ENCODE results near the gene MMP17. TPM values are rescaled to one million over a fixed set of nuclear protein-coding genes. Genes with fewer than 3 reads are reported as not detected.

MMP17 gene
- total and polyA plus RNA-seq, 8 donors = 0.58 to 21.5 (median 2.5) TPM

GRCh38 chr12:131900397-131900796, 72.2 kb downstream of the MMP17 start:
- no peaks in the 10 kb centered on the region for H3K27me3 ChIP-seq
- no peaks in the 10 kb centered on the region for H3K36me3 ChIP-seq
- no peak overlapping the region for H3K4me3 ChIP-seq
- peaks cover 5 to 21% (median 7%) of the 10 kb centered on the region in 3 donors for H3K4me1 ChIP-seq
- no peak overlapping the region for H3K27ac ChIP-seq
- FAIRE-seq = no peak
- 86 to 93% methylated on average over 6 of the region's 6 CpGs for WGBS, 2 donors
- intact Hi-C loops (cut with DNase I) = no loop called here
- ATAC-seq = no peak
- H3K9me3 ChIP-seq = no peaks in the 10 kb centered on the region
- DNase-seq = peak in 3 of 6 donors; percentile 23 to 71 (median 39)
- TF ChIP-seq CTCF (IDR thresholded peaks at IDR 0.05) = no peak

Other genes starting within 250 kb of the MMP17 start
- gene SFSWAP, start 117.3 kb upstream of the MMP17 start, total RNA-seq = 10 to 100 TPM; 12.9 to 25.0 (median 18.1) TPM
- 10 to 100 TPM; 41.2 to 50.7 TPM for gene SFSWAP, start 117.3 kb upstream of the MMP17 start, polyA plus RNA-seq
- 10 to 100 TPM; 23.3 to 71.7 (median 43.1) TPM for gene ULK1, start 66.2 kb downstream of the MMP17 start, total RNA-seq
- gene ULK1, start 66.2 kb downstream of the MMP17 start, polyA plus RNA-seq = 100 to 1,000 TPM in 1 of 2 donors, 10 to 100 TPM in 1; 74.4 to 106 TPM
- gene PUS1, start 100.9 kb downstream of the MMP17 start, total RNA-seq = 10 to 100 TPM in 4 of 6 donors, 1 to 10 TPM in 2; 7.6 to 16.5 (median 13.2) TPM
- 10 to 100 TPM; 31.7 to 35.4 TPM for gene PUS1, start 100.9 kb downstream of the MMP17 start, polyA plus RNA-seq
- 10 to 100 TPM; 16.1 to 24.3 (median 16.7) TPM for gene EP400, start 121.5 kb downstream of the MMP17 start, total RNA-seq
- 10 to 100 TPM; 15.9 to 22.8 TPM for gene EP400, start 121.5 kb downstream of the MMP17 start, polyA plus RNA-seq

All from pancreas (tissue), 10 donors.